HG02938 (cell line): ENCODE measurements around the gene CATSPER3.
"Not testable (repeated sequence)": the region's sequence is repeated elsewhere in the genome, so short reads cannot be mapped to it uniquely, and the experiment has no call there.

Source experiments
- ATAC-seq: cut with Tn5 transposase; IDR thresholded peaks from one replicate; pipeline ENCODE4 v1.9.1; 2021; ENCODE audit warnings: mild to moderate bottlenecking, moderate library complexity; ENCODE audit not compliant: unreplicated experiment

Gene CATSPER3

DNA sequence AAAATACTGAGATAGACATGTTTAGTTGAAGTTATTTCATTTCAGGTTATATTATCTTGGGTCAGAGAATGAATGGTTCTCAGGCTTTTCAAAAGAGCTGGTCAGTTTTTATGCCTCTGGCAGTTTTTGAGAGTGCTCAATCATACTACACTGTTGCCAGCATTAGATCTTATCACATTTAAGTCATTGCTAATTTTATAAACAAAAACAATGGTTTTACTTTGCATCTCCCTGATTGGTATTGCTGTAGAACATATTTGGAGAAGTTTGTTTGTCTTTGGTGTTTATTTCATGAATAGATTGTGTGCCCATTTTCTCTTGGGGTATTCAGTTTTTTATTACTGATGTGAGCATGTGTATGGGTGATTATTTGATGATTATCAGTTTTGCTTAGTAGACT lies 1.5 kb downstream of the CATSPER3 start:
- no peak for ATAC-seq

- no peak for ATAC-seq
These were observed 7.5 kb downstream of the CATSPER3 start for GRCh38 chr5:134975078-134975715.

GRCh38 chr5:134975843-134976242 lies 8.1 kb downstream of the CATSPER3 start:
- ATAC-seq: no peak

DNA sequence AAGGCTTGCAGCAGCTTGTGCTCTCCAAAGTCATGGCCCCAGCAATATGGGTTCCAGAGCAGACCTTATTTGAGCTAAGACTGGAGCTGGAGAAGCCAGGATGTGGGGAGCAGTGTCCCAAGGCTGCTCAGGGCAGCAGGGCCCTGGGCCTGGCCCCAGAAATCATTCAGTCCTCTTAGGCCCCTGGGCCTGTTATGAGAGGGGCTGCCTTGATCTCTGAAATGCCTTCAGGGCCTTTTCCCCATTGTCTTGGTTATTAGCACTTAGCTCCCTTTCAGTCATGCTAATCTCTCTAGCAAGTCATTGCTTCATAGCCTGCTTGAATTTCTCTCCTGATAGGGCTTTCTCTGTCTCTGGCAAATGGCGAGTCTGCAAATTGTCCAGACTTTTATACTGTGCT lies 9.1 kb downstream of the CATSPER3 start:
- ATAC-seq: no peak

DNA sequence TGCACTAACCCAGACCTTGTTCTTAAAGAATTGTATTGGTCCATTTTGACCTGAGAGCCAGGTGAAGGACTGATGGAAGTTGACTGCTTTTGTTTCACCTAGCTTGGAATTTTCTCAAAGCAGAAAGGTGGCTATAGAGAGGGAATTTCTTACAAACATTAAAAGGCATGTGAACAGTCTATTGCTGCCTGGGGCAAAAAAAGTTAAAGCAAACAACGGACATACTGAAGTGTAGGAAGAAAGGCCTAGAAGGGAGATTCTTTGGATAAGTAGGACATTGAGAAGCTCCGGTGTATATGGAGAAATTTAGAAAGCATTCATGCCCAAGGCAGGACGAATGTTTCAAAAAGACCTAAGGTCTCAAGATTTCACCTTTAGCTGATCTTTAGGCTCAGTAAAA lies 11.7 kb downstream of the CATSPER3 start:
- no peak for ATAC-seq

GRCh38 chr5:134982230-134982629 lies 14.5 kb downstream of the CATSPER3 start:
- ATAC-seq: no peak

DNA sequence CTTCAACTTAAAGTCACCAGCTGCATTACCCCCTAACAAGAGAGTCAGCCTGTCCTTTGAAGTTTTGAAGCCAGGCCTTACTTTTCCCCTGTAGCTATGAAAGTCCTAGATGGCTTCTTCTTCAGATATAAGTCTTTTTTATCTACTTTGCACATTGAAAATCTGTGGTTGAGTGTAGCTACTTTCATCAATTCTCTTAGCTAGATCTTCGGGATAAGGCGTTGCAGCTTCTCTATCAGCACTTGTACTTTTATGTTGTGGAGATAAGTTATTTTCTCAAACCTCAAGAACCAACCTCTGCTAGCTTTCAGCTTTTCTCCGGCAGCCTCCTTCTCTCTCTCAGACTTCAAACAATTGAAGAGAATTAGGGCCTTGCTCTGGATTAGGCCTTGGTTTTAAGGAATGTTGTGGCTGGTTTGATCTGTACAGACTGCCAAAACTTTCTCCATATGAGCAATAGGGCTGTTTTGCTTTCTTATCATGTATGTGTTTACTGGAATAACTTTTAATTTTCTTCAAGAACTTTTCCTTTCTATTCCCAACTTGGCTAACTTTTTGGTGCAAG lies 21.6 kb downstream of the CATSPER3 start:
- ATAC-seq: no peak

- ATAC-seq: not testable (repeated sequence)
These were observed 22.5 kb downstream of the CATSPER3 start for GRCh38 chr5:134990183-134990582.

GRCh38 chr5:134992148-134992547 lies 24.4 kb downstream of the CATSPER3 start:
- ATAC-seq: no peak

GRCh38 chr5:134993161-134993560 lies 25.5 kb downstream of the CATSPER3 start:
- ATAC-seq: no peak

DNA sequence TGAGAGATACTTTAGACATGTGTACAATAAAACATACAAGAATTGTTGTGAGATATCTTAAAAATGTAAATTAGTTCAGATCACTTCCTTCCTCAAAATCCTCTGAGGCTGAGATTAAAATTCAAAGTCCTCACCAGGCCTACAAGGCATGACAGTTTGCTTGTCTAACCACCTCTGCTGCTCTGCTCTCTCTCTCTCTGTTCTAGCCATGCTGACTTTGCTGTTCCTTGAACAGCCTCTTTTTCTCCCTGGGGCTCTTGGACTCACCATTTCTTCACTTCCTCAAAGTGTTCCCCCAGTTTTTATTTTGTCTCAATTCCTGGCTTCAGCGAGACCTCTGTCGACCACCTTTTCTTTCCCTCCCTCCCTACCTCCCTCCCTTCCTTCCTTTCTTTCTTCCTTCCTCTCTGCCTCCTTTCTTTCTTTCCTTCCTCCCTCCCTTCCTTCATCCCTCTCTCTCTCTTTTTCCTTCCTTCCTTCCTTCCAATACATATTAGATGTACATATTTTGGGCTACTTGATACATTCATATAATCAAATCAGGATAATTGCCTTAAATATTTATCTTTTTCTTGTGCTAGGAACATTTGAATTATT lies 27.0 kb downstream of the CATSPER3 start:
- ATAC-seq: no peak

GRCh38 chr5:134995850-134996402 lies 28.2 kb downstream of the CATSPER3 start:
- ATAC-seq: no peak

DNA sequence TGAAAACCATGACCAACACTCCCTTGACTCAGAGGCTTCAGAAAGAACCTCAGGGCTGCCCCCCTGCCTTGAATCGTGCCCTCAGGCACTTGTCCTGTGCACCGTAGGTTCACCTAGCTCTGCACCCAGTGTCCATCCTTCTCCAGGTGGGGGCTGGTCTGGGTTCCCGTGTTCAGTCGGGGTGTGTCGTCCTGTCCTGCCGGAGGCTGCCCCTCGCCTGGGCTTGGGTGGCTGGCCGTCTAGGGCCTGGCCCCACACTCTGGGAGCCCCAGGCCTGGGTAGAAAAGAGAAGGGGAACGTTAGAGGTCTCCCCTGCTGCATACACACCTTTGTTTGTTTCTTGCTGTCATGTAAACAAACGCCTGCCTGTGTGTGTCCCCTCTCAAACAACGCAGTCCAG lies 29.3 kb downstream of the CATSPER3 start:
- ATAC-seq: no peak

DNA sequence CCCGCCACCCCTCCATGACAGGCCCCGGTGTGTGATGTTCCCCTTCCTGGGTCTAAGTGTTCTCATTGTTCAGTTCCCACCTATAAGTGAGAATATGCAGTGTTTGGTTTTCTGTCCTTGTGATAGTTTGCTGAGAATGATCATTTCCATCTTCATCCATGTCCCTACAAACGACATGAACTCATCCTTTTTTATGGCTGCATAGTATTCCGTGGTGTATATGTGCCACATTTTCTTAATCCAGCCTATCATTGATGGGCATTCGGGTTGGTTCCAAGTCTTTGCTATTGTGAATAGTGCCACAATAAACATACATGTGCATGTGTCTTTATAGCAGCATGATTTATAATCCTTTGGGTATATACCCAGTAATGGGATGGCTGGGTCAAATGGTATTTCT lies 30.4 kb downstream of the CATSPER3 start:
- not testable (repeated sequence) for ATAC-seq

- ATAC-seq: no peak
These were observed 36.7 kb downstream of the CATSPER3 start for GRCh38 chr5:135004376-135004775.

GRCh38 chr5:135005076-135005475 lies 37.4 kb downstream of the CATSPER3 start:
- ATAC-seq: no peak

- no peak for ATAC-seq
These were observed 39.6 kb downstream of the CATSPER3 start for GRCh38 chr5:135007305-135007704.

GRCh38 chr5:135007749-135008363 lies 40.1 kb downstream of the CATSPER3 start:
- ATAC-seq: no peak

DNA sequence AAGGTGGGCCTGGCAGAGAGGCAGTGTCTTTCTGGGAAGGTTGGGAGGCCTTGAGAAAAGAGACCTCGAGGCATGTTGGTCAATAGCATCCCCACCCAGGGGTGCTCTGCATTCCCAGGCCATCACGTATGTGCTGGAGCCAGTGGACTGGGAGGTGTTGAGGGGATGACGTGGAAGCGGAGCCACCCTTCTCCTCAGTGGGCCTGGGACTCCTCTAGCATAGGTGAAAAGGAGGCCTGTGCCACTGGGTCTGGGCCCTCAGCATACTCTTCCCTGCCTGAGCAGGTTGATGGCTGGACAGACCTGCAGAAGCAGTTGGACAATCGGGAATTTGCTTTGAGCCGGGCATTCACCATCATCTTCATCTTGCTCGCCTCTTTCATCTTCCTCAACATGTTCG lies 40.8 kb downstream of the CATSPER3 start:
- no peak for ATAC-seq

GRCh38 chr5:135008981-135009735 lies 41.5 kb downstream of the CATSPER3 start:
- ATAC-seq: no peak
